HepG2 (cell line): ENCODE data around the gene SSBP1. TPM values are rescaled to one million over a fixed set of nuclear protein-coding genes. Genes with fewer than 3 reads are reported as not detected.
A peak's percentile ranks its signal among the peaks of the same experiment; 100 is the strongest.

ENCODE experiments used
- ATAC-seq: fragments of 200-7000 bp; cut with Tn5 transposase; 3 replicates; pipeline ENCODE4 v1.9.1; 2020; ENCODE audit warnings: mild to moderate bottlenecking, moderate library complexity
- BruUV-seq: library from RNA; stranded (reverse); fragments of 400-500 nt; replicated peaks from 2 replicates; lab custom pipeline; 2021; lab: Mats Ljungman, UMichigan
- CTCF ChIA-PET: fragments of 300-600 bp; formaldehyde crosslinking; extraction: SDS; loops from one replicate; lab custom pipeline; 2021; ENCODE audit warnings: low total read pairs, inconsistent platforms, low intra/inter-chr PET ratio; lab: Yijun Ruan, JAX
- POLR2A ChIA-PET: fragments of 350-600 bp; sonication (Branson Sonifier 250); formaldehyde crosslinking; loops from one replicate; lab custom pipeline; 2020; ENCODE audit warnings: antibody characterized with exemption, inconsistent platforms; lab: Yijun Ruan, JAX
- DNase-seq: peaks from one replicate; pipeline ENCODE4 v3.0.0-alpha.2; 2015; ENCODE audit warnings: low spot score
- FAIRE-seq: peaks from 3 replicates; lab custom pipeline; 2011; peaks lifted over from hg19 to GRCh38; lab: Jason Lieb, UNC
- H2AFZ ChIP-seq: one replicate; pipeline ENCODE4 v1.6.1; 2011; ENCODE audit warnings: low read length, inconsistent platforms
- H3K27ac ChIP-seq: fragments of 300-600 bp; 3 replicates; pipeline ENCODE4 v1.8.0; 2011; ENCODE audit warnings: mixed run types, mild to moderate bottlenecking, mixed read lengths, low read length, inconsistent platforms; ENCODE audit not compliant: insufficient read depth; ENCODE audit errors: extremely low read length
- H3K27me3 ChIP-seq, 2 experiments: fragments of 200-600 bp in 1 of 2; 2 replicates in 1 of 2; 3 replicates in 1 of 2; pipeline versions ENCODE4 v1.6.0 to v1.8.0; 2011; ENCODE audit warnings: low read length in 2 of 2, mild to moderate bottlenecking in 2 of 2, moderate library complexity in 2 of 2, inconsistent platforms in 1 of 2; ENCODE audit not compliant: insufficient read depth in 2 of 2, control insufficient read depth in 1 of 2
- H3K36me3 ChIP-seq, 2 experiments: fragments of 200-600 bp in 1 of 2; replicated peaks in 1 of 2; 2 replicates in 1 of 2; 3 replicates in 1 of 2; pipeline versions ENCODE4 v1.5.1 to v1.8.0; 2011; ENCODE audit warnings: low read length in 2 of 2, inconsistent platforms in 1 of 2; ENCODE audit not compliant: insufficient read depth in 2 of 2, control insufficient read depth in 1 of 2
- H3K4me1 ChIP-seq: 2 replicates; pipeline ENCODE4 v1.5.1; 2012; ENCODE audit warnings: low read length, inconsistent platforms; ENCODE audit not compliant: insufficient read depth
- H3K4me2 ChIP-seq: 2 replicates; pipeline ENCODE4 v1.6.0; 2011; ENCODE audit warnings: low read depth, low read length, inconsistent platforms
- H3K4me3 ChIP-seq, 3 experiments: fragments of 200-600 bp in 1 of 3; sonication (generic), shearing (Covaris generic) in 1 of 3; replicated peaks in 1 of 3; 2 replicates each; pipeline ENCODE4 v1.5.1; 2011 to 2016; ENCODE audit warnings: low read length in 3 of 3, inconsistent platforms in 2 of 3, low read depth in 2 of 3, mild to moderate bottlenecking in 2 of 3, control low read depth in 1 of 3, mixed read lengths in 1 of 3; ENCODE audit not compliant: insufficient read depth in 1 of 3
- H3K79me2 ChIP-seq: one replicate; pipeline ENCODE4 v1.6.1; 2011; ENCODE audit warnings: low read length, inconsistent platforms; ENCODE audit not compliant: insufficient read depth
- H3K9ac ChIP-seq: 2 replicates; pipeline ENCODE4 v1.6.0; 2011; ENCODE audit warnings: mild to moderate bottlenecking, low read depth, low read length, inconsistent platforms; ENCODE audit not compliant: insufficient read depth
- H3K9me3 ChIP-seq: 2 replicates; pipeline ENCODE4 v1.5.1; 2012; ENCODE audit warnings: mild to moderate bottlenecking, low read length
- H4K20me1 ChIP-seq: 2 replicates; pipeline ENCODE4 v1.6.0; 2011; ENCODE audit warnings: inconsistent platforms, mild to moderate bottlenecking, low read length, moderate library complexity; ENCODE audit not compliant: insufficient read depth
- CBX5 ChIP-seq: sonication (generic); formaldehyde crosslinking; IDR thresholded peaks from 2 replicates; pipeline ENCODE4 v1.4.0; 2020; ENCODE audit warnings: missing genetic modification reagents, borderline replicate concordance
- CREB3 ChIP-seq: sonication (generic); formaldehyde crosslinking; IDR thresholded peaks from 2 replicates; pipeline ENCODE4 v1.5.0; 2020; ENCODE audit warnings: missing genetic modification reagents
- GATA4 ChIP-seq: sonication (generic); IDR thresholded peaks from 2 replicates; pipeline ENCODE4 v1.6.1; 2016; ENCODE audit warnings: antibody characterized with exemption, low read depth, borderline replicate concordance
- GLMP ChIP-seq: sonication (generic); formaldehyde crosslinking; IDR thresholded peaks from 2 replicates; pipeline ENCODE4 v1.9.0; 2021; ENCODE audit warnings: missing genetic modification reagents, mild to moderate bottlenecking, borderline replicate concordance
- GPBP1L1 ChIP-seq: sonication (generic); formaldehyde crosslinking; IDR thresholded peaks from 2 replicates; pipeline ENCODE4 v1.5.0; 2020; ENCODE audit warnings: mild to moderate bottlenecking, missing genetic modification reagents
- HNRNPLL ChIP-seq: fragments of 200-400 bp; formaldehyde crosslinking; IDR thresholded peaks from 2 replicates; pipeline ENCODE4 v1.6.1; 2017; ENCODE audit warnings: mild to moderate bottlenecking, low read depth, low read length; ENCODE audit not compliant: poor library complexity, severe bottlenecking
- HNRNPUL1 ChIP-seq: fragments of 200-400 bp; formaldehyde crosslinking; IDR thresholded peaks from 2 replicates; pipeline ENCODE4 v1.6.1; 2017; ENCODE audit warnings: low read depth, mild to moderate bottlenecking, low read length, moderate library complexity
- JARID2 ChIP-seq: sonication (generic); formaldehyde crosslinking; IDR thresholded peaks from 2 replicates; pipeline ENCODE4 v1.8.1; 2023; ENCODE audit warnings: missing genetic modification reagents, inconsistent platforms; ENCODE audit not compliant: insufficient replicate concordance
- NR0B2 ChIP-seq: sonication (generic); formaldehyde crosslinking; IDR thresholded peaks from 2 replicates; pipeline ENCODE4 v1.4.0; 2020; ENCODE audit warnings: mild to moderate bottlenecking, missing genetic modification reagents
- PPARG ChIP-seq: conservative IDR thresholded peaks from 2 replicates; pipeline ENCODE4 v1.6.1; 2016; ENCODE audit warnings: missing biosample characterization, missing genetic modification reagents
- RFX5 ChIP-seq: IDR thresholded peaks from 2 replicates; pipeline ENCODE4 v1.6.1; 2011; ENCODE audit warnings: low read depth, low read length, improper control_type of control experiment
- SRF ChIP-seq: IDR thresholded peaks from 2 replicates; pipeline ENCODE4 v1.6.1; 2011; ENCODE audit warnings: mild to moderate bottlenecking, low read depth, low read length, moderate library complexity
- TBL1XR1 ChIP-seq: fragments of 150-350 bp; IDR thresholded peaks from 2 replicates; pipeline ENCODE4 v1.6.1; 2014; ENCODE audit warnings: borderline replicate concordance, low read length; ENCODE audit not compliant: partially characterized antibody
- TBX2 ChIP-seq: sonication (generic); formaldehyde crosslinking; IDR thresholded peaks from 2 replicates; pipeline ENCODE4 v1.5.0; 2020; ENCODE audit warnings: missing genetic modification reagents, mild to moderate bottlenecking, borderline replicate concordance
- TMF1 ChIP-seq: sonication (generic); formaldehyde crosslinking; IDR thresholded peaks from 2 replicates; pipeline ENCODE4 v1.8.1; 2022; ENCODE audit warnings: low read depth, missing genetic modification reagents
- ZC3H13 ChIP-seq: sonication (generic); formaldehyde crosslinking; IDR thresholded peaks from 2 replicates; pipeline ENCODE4 v1.8.1; 2023; ENCODE audit warnings: mild to moderate bottlenecking, missing genetic modification reagents, moderate library complexity
- ZNF101 ChIP-seq: sonication (generic); formaldehyde crosslinking; IDR thresholded peaks from 2 replicates; pipeline ENCODE4 v1.4.0; 2020; ENCODE audit warnings: mild to moderate bottlenecking, low read depth, missing genetic modification reagents, borderline replicate concordance
- ZNF414 ChIP-seq: sonication (generic); formaldehyde crosslinking; IDR thresholded peaks from 2 replicates; pipeline ENCODE4 v1.5.0; 2020; ENCODE audit warnings: missing genetic modification reagents
- ZNF543 ChIP-seq: sonication (generic); formaldehyde crosslinking; IDR thresholded peaks from 2 replicates; pipeline ENCODE4 v1.4.0; 2020; ENCODE audit warnings: mild to moderate bottlenecking, missing genetic modification reagents
- ZNF746 ChIP-seq: sonication (generic); formaldehyde crosslinking; IDR thresholded peaks from 2 replicates; pipeline ENCODE4 v1.8.0; 2022; ENCODE audit warnings: mild to moderate bottlenecking, missing genetic modification reagents
- WGBS: methylation state at CpG from one replicate; pipeline ENCODE4 v1.1.6; 2017; ENCODE audit warnings: low lambda C conversion rate; 5-methylcytosine and 5-hydroxymethylcytosine counted together
- in situ Hi-C: cut with HindIII; loops from 2 replicates; pipeline ENCODE4 v1.10.0; 2017; ENCODE audit warnings: low pct_unique_long_range_greater_than_20kb; ENCODE audit not compliant: extremely low pct_ligation_motif_present
- intact Hi-C: fragments of 100-400 bp; cut with micrococcal nuclease; formaldehyde crosslinking; loops from one replicate; pipeline ENCODE4 v1.10.0; 2022; ENCODE audit not compliant: unreplicated experiment
- polyA plus RNA-seq, 8 experiments: library from polyadenylated mRNA; depleted of rRNA in 3 of 8; stranded (reverse) in 7 of 8; unstranded in 1 of 8; fragments of >200 nt; fragmentation: Illumina TruSeq in 4 of 8; extraction: Trizol in 4 of 8; gene quantifications; 2 replicates each; pipeline versions ENCODE4 v1.2.1 to v1.2.3, GENCODE V29; 2011 to 2016; ENCODE audit warnings: low read depth in 4 of 8, missing spikeins in 1 of 8, mixed read lengths in 1 of 8; ENCODE audit not compliant: insufficient read depth in 1 of 8
- total RNA-seq, 5 experiments: library from RNA; depleted of rRNA; stranded (reverse); fragments of >200 nt; fragmentation: Illumina TruSeq; extraction: Trizol; gene quantifications; 2 replicates each; pipeline ENCODE4 v1.2.3, GENCODE V29; 2016; ENCODE audit warnings: low read depth in 1 of 5

The SSBP1 gene
- total and polyA plus RNA-seq, 2 of the 13 experiments (the other 11 are each of a cell fraction or from before 2014, with no cell fraction given), result 64.4 to 254 TPM

GRCh38 chr7:141695803-141696289 is 42.3 kb upstream of the SSBP1 start:
- DNase-seq (peak; percentile 77), FAIRE-seq (peak; percentile 94)
- TF ChIP-seq ZNF101 (CRISPR knock-in tag) (no peak), ZC3H13 (CRISPR knock-in tag) (no peak), SRF (no peak), NR0B2 (peak; percentile 60; the same call in 1 of the 2 replicates), ZNF746 (CRISPR knock-in tag) (peak; percentile 26; the same call in 1 of the 2 replicates), ZNF543 (CRISPR knock-in tag) (no peak), PPARG (CRISPR knock-in tag) (0 out of 2 replicates have a peak, but pooled peaks have one; percentile 25), TBX2 (CRISPR knock-in tag) (peak; percentile 92), JARID2 (CRISPR knock-in tag) (no peak), GATA4 (no peak), GLMP (CRISPR knock-in tag) (no peak), TBL1XR1 (no peak), ZNF414 (CRISPR knock-in tag) (no peak), CREB3 (CRISPR knock-in tag) (no peak), HNRNPUL1 (no peak), HNRNPLL (no peak), TMF1 (CRISPR knock-in tag) (no peak), RFX5 (no peak), CBX5 (peak; percentile 84; the same call in 1 of the 2 replicates), GPBP1L1 (CRISPR knock-in tag) (no peak)

More at GRCh38 chr7:141695803-141696289, 42.3 kb upstream of the SSBP1 start:
- H3K9ac ChIP-seq, result no peak overlapping the region
- no TSS peak for BruUV-seq
- 0 out of 2 replicates have a peak, but pooled peaks cover 2% of the 10 kb centered on the region for H4K20me1 ChIP-seq
- no peaks in the 10 kb centered on the region for H3K9me3 ChIP-seq
- in situ Hi-C loops (no loop called here), intact Hi-C loops (loop anchor here (2.0 kb wide), 1 partner anchor 43 kb away; the partner anchor contains the start of gene SSBP1)
- H3K36me3 ChIP-seq, result no peaks in the 10 kb centered on the region
- 0% methylated on average over 2 of the region's 6 CpGs for WGBS
- peak overlapping the region; percentile 32 for H3K4me2 ChIP-seq
- POLR2A ChIA-PET, result interaction anchor here (1.2 to 1.7 kb wide), 5 partner anchors 9 to 42 kb away, joined by 3 to 18 read pairs (median 3); partner anchors contain the start of gene SSBP1
- H3K27ac ChIP-seq, result peak overlapping the region; percentile 8
- no peak overlapping the region; a peak in 1 of 6 replicates for H3K4me3 ChIP-seq
- H2AFZ ChIP-seq, result no peak overlapping the region
- CTCF ChIA-PET, result no interaction called here
- H3K79me2 ChIP-seq, result no peaks in the 10 kb centered on the region
- H3K4me1 ChIP-seq, result peaks cover 43% of the 10 kb centered on the region
- ATAC-seq, result peak; percentile 98
- no peaks in the 10 kb centered on the region for H3K27me3 ChIP-seq
